Measurements from ENCODE around the gene STK4.

- no peak for TF ChIP-seq CTCF (conservative IDR thresholded peaks at IDR 0.05)
- no peak for TF ChIP-seq EZH2 (IDR thresholded peaks at IDR 0.05; ENCODE audit: low read depth)
These were observed 8.0 kb upstream of the STK4 start for GRCh38 chr20:44958276-44958675.
